HG03095 (cell line): ENCODE results near the gene MRPL3.

Experiments
- ATAC-seq: cut with Tn5 transposase; IDR thresholded peaks from one replicate; pipeline ENCODE4 v1.9.1; 2021; ENCODE audit warnings: moderate library complexity; ENCODE audit not compliant: unreplicated experiment

Gene MRPL3

GRCh38 chr3:131502530-131503319 is at the start of gene MRPL3:
Gene MRPL3 (minus strand): TSS chr3:131502971. CDS start chr3:131502821, 150 bp downstream.
- peak; percentile 95 for ATAC-seq

GRCh38 chr3:131551761-131552160 is 49.0 kb upstream of the MRPL3 start:
- no peak for ATAC-seq

GRCh38 chr3:131550562-131551465 is 48.0 kb upstream of the MRPL3 start:
- ATAC-seq = no peak

- no peak for ATAC-seq
Measured at GRCh38 chr3:131549340-131549739, 46.6 kb upstream of the MRPL3 start.

- ATAC-seq = no peak
Measured at GRCh38 chr3:131547585-131547984, 44.8 kb upstream of the MRPL3 start.

GRCh38 chr3:131546441-131546840 is 43.7 kb upstream of the MRPL3 start:
- ATAC-seq = no peak

GRCh38 chr3:131544557-131544956 is 41.8 kb upstream of the MRPL3 start:
- no peak for ATAC-seq

GRCh38 chr3:131543714-131544113 is 40.9 kb upstream of the MRPL3 start:
- ATAC-seq = no peak

- no peak for ATAC-seq
Measured at GRCh38 chr3:131541288-131541687, 38.5 kb upstream of the MRPL3 start.

GRCh38 chr3:131540821-131541220 is 38.0 kb upstream of the MRPL3 start:
- no peak for ATAC-seq

GRCh38 chr3:131540143-131540542 is 37.4 kb upstream of the MRPL3 start:
- ATAC-seq = no peak

- no peak for ATAC-seq
Measured at GRCh38 chr3:131538968-131539367, 36.2 kb upstream of the MRPL3 start.

GRCh38 chr3:131537531-131537930 is 34.8 kb upstream of the MRPL3 start:
- no peak for ATAC-seq

- no peak for ATAC-seq
Measured at GRCh38 chr3:131535596-131535995, 32.8 kb upstream of the MRPL3 start.

- ATAC-seq = no peak
Measured at GRCh38 chr3:131535131-131535530, 32.4 kb upstream of the MRPL3 start.

- no peak for ATAC-seq
Measured at GRCh38 chr3:131532645-131533044, 29.9 kb upstream of the MRPL3 start.

- ATAC-seq = no peak
Measured at GRCh38 chr3:131530843-131531242, 28.1 kb upstream of the MRPL3 start.

- ATAC-seq = no peak
Measured at GRCh38 chr3:131530388-131530787, 27.6 kb upstream of the MRPL3 start.

- ATAC-seq = no peak
Measured at GRCh38 chr3:131526801-131527347, 24.1 kb upstream of the MRPL3 start.

- ATAC-seq = no peak
Measured at GRCh38 chr3:131518680-131519079, 15.9 kb upstream of the MRPL3 start.

- no peak for ATAC-seq
Measured at GRCh38 chr3:131505421-131505820, 2.6 kb upstream of the MRPL3 start.

- ATAC-seq = no peak
Measured at GRCh38 chr3:131503320-131503635, 507 bp upstream of the MRPL3 start.
